ENCODE data around the gene SPATA31E1.
A peak's percentile ranks its signal among the peaks of the same experiment; 100 is the strongest.
"Not testable (repeated sequence)": the region's sequence is repeated elsewhere in the genome, so short reads cannot be mapped to it uniquely, and the experiment has no call there.

Gene SPATA31E1

DNA sequence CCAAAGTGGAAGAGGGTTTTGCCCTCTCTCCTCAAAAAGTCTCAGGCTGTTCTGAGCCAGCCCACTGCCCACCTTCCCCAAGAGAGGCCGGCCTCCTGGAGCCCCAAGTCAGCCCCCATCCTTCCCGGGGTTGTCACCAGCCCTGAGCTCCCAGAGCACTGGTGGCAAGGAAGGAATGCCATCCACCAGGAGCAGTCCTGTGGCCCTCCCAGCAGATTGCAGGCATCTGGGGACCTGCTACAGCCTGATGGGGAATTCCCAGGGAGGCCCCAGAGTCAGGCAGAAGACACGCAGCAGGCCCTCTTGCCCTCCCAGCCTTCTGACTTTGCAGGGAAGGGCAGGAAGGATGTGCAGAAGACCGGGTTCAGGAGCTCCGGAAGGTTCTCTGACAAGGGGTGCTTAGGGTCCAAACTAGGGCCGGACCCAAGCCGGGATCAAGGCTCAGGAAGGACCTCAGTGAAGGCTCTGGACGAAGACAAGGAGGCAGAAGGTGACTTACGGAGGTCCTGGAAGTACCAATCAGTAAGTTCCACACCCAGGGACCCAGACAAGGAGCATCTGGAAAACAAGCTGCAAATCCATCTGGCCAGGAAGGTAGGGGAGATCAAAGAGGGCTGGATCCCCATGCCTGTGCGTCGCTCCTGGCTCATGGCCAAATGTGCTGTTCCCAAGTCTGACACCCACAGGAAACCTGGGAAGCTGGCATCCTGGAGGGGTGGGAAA lies 3.7 kb downstream of the SPATA31E1 start:
- DNase-seq, result no peak

DNA sequence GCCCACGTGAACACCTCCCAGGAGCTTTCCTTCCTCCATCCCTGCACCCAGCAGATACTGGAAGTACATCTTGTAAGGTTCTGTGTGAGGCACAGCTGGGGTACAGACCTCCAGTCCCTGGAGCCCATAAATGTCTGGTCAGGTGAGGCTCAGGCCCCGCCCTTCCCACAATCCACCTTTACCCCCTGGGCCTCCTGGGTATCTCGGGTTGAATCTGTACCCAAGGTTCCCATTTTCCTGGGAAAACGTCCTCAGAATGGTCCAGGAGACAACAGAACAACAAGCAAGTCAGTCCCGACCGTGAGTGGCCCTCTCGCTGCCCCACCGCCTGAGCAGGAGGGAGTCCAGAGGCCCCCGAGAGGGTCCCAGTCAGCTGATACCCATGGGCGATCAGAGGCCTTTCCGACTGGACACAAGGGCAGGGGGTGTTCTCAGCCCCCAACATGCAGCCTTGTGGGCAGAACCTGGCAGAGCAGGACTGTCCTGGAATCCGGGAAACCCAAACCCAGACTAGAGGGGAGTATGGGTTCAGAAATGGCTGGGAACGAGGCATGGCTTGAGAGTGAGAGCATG lies 4.3 kb downstream of the SPATA31E1 start:
- no peak for DNase-seq

DNA sequence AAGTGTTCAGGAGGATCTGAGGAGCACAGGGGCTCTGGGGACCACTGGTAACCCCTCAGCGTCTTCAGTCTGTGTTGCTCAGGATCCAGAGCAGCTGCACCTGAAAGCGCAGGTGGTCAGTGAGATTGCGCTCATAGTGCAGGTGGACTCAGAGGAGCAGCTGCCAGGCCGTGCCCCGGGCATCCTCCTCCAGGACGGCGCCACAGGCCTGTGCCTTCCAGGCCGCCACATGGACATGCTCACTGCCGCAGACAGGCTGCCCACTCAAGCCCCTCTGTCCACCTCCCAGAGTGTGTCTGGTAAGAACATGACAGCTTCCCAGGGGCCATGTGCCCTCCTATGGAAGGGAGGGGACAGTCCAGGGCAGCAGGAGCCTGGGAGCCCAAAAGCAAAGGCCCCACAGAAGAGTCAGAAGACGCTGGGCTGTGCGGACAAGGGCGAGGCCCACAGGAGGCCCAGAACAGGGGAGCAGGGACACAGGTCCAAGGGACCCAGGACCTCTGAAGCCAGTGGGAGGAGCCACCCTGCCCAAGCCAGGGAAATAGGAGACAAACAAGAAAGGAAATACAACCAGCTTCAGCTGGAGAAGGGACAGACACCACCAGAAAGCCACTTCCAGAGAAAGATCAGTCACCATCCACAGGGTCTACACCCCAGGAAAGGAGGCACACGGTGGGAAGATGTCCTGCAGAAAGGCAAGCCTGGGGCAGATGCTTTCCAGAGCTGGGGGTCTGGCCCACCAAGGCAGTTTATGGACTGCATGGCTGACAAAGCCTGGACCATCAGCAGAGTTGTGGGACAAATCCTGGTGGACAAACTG lies 5.2 kb downstream of the SPATA31E1 start:
- no peak for DNase-seq

DNA sequence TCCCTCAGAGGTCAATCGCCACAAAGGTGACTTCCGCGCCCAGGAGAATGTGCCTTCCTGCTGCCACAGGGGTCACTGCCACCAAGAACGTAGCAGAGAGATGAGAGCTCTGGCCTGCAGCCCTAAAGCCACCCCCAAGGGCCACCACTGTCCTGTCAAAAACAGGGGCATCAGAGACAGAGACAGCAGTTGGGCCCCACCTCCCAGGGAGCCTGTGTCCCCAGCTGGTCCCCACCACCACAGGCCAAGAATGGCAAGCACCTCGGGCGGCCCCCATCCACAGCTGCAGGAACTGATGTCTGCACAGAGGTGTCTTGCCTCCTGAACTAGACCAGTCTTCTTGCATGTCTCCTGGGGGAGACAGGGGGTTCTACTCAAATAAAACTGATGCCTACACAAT lies 5.8 kb downstream of the SPATA31E1 start:
- no peak for DNase-seq

DNA sequence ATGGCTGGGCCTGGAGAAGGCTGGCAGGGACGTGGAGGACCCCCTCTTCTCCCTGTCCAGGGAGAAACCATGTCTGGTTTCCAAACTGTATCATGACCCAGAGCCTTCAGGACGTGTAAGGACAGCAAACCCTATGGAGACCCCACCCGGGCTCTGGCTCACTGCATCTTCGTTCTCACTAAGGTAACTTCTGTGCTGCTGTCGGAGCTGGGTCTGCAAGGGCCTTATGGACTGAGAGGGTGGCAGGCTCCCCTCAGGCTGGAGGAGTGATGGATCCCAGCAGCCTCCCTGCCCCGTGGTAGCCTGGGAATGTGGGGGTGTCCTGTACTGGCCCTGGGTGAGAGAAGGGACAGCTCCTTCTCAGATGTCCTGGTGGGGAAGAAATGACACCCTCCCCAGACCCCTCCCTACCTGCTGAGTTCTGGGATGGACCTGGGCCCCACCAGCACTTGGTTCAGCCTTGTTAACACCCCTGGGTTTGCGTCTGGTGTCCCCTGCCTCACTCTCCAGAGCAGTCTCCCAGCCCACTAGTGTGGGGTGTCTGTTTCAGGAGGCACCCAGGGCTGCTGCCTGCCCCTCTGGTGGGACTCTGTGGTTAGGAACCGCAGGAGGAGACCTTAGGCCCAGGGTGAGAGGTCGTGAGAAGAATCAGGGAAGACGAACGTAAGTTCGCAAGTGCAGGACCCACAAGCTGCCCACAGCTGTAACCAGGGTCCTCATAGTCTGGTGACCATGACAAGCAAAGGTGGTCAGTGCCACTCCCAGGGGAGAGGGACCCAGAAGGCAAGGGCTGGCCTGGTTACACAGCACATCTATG lies 6.6 kb downstream of the SPATA31E1 start:
- no peak for DNase-seq

DNA sequence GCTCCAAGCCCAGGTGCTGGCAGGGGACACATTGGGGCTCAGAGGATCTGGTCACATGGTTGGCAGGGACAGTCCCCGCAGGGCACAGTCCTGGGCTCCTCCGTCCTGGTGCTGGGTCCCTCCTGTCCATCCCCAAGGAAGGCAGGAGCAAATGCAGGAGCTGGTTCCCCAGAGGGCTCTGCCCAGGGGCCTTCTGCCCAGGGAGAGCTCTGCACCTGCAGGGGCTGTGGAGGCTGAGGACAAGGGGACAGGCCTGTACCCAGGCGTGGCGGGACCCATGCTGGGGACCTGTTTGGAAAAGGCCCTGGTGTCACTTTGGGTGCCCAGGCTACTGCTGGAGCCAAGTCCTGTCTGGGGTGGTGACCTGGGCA lies 7.2 kb downstream of the SPATA31E1 start:
- no peak for DNase-seq

DNA sequence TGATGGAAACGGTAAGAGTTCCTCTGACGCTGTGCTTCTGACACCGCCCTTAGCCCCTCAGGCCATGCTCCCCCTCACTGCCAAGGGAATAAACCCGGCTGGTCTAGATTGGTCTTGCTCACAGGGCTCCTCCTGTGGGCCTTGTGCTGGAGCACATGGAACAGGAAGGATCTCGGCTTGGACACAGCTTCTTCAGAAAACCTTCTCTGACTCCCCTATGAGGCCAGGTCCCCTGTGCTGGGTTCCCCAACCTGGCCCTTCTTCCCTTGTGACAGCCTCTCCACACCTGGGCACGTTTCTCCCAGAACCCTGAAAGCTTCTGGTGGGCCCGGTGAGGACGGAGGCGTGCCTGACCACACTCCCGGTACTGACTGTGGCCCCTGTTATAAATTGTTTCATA lies 8.2 kb downstream of the SPATA31E1 start:
- DNase-seq, result no peak

DNA sequence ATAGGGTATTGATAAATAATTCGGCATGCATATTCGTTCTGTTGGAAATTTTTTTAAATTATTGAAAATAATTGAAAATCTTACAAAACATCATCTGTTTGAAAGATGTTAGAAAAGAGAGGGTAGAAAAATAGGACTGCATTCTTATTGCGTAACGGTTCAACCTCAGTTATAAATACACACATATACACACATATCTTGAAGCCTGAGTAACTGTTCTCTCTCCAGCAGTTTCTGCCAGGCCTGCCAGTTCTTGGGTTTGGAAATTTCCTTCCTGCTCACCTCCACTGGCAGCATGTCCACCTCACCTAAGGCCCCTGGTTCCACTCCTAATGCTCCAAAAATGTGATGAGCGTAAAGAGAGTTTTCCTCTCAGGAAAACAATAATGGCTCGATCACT lies 9.1 kb downstream of the SPATA31E1 start:
- DNase-seq, result no peak

DNA sequence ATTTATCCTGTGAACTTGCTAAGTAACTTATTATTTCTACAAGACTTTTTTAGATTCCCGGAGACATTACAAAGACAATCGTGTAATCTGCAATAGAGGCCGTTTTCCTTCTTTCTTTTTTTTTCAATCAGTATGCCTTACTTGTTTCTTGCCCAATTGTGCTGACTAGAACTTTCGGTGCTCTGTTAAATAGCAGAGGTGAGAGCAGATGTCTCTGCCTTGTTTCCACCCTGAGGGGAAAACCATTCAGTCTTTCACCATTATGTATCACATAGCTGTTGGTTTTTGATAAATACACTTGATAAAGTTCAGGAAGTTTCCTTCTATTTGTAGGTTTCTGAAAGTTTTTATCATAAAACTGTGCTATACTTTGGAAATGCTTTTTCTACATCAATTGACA lies 10.3 kb downstream of the SPATA31E1 start:
- no peak for DNase-seq

DNA sequence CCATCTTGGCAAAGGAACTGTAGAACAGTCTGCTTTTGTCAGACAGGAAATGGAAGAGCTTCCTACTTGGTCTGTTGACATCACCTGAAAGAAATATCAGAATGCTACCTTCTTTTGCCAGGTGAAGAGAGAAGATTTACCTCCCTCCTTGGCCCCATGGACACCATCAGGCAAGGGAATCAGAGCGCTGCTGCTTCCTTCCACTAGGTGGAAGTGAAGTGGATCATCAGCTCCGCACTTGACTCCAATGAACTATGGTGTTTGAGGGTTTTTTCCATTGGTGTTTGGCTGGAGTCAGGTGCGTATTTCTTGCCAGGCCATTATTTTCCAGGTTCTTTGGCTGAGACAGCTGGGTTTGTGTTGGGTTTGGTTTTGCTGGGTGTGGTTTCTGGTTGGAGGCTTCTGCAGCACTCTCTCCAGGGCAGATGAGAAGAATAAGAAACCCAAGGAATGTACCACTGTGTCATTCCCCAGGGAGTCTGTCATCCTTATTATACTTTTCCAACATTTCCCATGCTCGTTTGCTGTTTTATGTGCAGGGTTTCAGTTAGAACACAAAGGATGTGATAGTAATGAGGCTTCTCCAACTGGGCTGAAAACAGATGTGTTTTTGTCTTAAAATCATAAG lies 12.4 kb downstream of the SPATA31E1 start:
- DNase-seq, result no peak

DNA sequence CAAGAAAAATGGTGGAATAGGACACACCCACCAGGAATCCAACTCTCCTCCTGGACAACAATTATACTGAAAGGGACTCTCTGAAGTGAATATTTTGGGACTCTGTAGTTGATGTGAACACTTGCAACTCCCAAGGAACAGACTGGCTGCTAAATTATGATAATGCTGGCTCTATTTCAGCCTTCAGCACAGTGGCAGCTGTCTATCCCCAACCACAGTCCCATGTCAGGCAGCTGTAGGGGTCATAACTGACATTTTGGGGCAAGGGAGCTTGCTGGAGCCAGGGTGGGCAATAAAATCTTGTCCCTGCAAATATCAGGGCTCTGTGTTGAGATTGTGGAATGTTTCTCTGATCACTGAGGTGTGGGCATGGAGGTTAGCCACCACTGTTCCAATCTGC lies 14.2 kb downstream of the SPATA31E1 start:
- DNase-seq, result no peak

DNA sequence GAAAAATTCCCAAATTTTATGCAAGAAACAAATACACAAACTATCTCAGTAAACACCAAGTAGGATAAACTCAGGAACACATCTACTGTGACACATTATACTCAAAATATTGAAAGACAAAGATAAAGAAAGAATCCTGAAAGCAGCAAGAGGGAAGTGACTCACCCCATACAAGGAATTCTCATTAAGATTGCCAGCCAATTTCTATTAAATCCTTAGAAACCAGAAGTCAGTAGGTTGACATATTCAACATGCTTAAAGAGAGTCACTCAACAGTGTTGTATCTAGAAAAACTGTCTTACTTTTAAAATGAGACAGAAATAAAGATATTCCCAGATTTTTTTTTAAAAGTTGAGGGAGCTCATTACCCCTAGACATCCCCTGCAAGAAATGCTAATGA lies 15.5 kb downstream of the SPATA31E1 start:
- no peak for DNase-seq

DNA sequence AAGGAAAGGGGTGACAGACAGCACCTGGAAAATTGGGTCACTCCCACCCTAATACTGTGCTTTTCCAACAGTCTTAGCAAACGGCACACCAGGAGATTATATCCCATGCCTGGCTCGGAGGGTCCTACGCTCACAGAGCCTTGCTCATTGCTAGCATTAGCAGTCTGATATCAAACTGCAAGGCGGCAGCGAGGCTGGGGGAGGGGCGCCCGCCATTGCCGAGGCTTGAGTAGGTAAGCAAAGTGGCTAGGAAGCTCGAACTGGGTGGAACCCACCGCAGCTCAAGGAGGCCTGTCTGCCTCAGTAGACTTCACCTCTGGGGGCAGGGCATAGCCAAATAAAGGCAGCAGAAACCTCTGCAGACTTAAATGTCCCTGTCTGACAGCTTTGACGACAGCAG lies 19.7 kb downstream of the SPATA31E1 start:
- not testable (repeated sequence) for DNase-seq

DNA sequence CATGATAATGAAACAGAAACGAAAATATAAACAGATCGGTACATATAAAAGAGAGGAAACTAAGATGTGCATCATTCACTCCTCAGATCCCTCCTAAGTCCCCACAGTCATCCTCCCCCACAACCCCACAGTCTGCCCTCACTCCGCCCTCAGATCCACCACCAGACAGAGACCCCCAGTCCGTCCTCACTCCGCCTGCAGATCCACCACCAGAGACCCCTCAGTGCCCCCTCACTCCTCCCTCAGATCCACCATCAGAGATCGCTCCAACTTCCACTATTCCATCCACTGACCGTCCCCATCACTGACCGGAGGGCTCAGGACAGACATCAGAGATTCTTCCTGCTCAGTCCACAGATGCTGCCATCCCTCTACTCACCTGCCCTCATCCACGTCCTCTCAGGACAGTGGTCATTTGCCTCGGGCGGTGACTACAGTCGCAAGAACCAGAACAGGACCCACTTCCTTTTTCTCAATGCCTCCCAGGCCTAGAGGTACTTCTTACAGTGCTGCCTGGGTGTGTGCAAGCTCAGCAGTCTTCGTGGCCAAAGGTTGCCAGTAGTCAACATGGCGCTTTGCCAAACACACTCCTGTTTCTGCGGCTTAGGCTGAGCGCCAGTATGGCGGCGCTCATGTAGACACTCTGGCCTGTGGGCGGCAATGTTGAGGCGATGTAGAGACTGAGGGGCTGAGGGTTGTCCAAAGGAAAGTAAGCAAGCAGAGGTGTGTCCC lies 26.8 kb downstream of the SPATA31E1 start:
- peak in 1 of 4 experiments; percentile 8 for DNase-seq

DNA sequence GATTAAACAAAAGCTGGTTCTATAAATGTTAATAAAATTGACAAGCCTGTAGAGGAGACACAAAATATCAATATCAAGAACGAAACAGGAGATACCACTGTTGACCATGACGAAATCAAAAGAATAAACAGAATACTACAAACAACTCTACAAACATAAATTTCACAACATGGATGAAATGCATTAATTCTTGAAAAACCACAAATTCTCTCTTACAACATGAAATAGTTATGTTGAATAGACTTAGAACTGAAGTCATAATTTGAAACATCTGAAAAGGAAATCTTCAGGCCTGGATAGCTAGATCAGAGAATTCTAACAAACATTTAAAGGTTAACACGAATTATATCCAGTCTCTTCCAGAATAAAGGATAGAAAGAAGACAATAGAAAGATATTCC lies 28.1 kb downstream of the SPATA31E1 start:
- no peak for DNase-seq

DNA sequence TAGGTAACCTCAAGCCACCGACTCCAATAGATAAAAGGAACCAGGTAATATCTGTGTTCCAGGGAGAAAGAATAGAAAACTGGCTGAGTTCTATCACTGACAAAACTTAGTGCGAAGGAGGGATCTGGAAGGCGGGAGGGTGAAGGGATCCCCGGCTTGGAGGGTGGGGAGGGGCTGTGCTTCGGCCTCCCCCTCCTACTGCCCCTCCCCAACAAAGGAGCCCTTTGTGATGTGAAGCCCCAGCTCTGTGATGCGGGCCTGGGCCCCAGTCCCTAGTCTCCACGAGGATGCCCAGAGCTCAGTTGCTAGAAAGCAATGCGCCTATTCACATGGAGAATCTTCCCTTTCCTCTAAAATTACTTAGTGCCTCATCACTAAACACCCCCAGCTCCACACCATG lies 35.0 kb downstream of the SPATA31E1 start, which contains the start of gene SPATA31C1:
SPATA31C1 (plus strand) TSS at position 301 of the 400 bp plus-strand sequence.
- not testable (repeated sequence) for DNase-seq

DNA sequence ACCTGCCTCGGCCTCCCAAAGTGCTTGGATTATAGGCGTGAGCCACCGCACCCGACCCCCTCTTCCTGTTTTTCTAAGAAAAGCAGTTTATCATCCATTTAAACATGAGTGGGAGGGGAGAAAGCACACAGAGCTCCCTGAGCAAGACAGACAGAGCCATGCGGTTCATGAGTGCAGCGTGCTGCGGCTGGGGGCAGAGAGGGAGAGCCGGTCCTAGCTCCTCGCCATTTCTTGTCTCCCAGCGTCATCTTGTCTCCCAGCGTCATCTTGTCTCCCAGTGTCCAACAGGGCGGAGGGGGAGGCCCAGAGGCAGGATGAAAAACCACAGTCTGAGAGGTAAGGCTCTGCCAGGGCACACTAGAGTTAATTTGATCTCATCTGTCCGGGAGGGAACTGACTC lies 36.3 kb downstream of the SPATA31E1 start:
- not testable (repeated sequence) for DNase-seq

DNA sequence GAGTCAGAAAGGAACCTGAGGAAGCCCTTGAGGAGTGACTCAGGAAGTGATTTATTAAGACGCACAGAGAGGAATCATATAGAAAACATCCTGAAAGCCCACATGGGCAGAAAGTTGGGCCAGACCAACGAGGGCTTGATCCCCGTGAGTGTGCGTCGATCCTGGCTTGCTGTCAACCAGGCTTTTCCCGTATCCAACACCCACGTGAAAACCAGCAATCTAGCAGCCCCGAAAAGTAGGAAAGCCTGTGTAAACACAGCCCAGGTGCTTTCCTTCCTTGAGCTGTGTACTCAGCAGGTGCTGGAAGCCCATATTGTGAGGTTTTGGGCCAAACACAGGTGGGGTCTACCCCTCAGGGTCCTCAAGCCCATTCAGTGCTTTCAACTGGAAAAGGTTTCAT lies 38.9 kb downstream of the SPATA31E1 start:
- DNase-seq, result not testable (repeated sequence)

DNA sequence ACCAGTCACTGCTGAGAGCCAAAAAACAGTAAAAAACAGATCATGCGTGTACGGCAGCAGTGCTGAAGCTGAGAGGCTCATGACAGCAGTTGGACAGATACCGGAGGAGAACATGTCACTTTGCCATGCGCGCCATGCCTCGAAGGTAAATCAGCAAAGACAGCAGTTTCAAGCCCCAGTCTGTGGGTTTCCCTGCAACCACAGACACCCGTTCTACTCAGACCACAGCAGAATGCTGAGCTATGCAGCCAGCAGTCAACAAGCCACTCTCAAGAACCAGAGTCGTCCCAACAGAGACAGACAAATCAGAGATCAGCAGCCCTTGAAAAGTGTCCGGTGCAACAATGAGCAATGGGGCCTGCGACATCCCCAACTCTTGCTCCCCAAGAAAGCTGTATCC lies 40.3 kb downstream of the SPATA31E1 start:
- peak in 2 of 4 experiments; percentile 7 for DNase-seq

DNA sequence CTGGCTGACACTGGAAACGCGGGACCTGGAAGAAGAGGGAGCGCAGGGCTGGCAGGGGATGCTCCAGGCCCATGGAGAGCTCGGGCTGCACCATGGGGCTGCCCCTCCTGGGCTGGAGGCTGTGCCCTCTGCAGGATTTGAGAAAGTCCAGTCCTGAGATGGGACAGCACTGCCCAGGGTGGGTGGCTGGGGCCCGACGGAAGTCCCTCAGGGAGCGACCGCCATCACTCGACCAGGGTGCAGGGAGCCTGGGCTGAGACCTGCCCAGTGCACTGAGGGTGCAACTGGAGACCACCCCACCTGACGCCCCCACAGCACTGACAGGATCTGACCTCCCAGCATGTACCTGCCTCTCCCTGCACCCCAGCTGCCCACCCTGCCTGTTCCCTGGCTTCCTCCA lies 42.2 kb downstream of the SPATA31E1 start:
- not testable (repeated sequence) for DNase-seq

DNA sequence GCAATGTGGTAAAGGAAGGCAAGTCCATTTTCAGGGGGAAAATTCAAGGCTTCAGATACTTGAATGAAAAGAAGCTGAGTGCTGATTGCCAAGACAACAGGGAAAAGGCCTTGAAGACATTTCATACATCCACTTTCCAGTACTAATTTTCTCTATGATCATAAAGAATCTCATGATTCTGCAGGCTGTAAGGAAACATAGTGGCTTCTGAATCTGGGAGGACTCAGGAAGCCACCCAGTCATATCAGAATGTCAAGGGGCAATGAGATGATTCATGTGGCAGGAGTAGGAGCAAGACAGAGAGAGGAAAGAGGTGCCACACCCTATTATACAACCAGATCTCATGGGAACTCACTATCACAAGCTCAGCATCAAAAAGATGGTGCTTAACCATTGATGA lies 46.5 kb downstream of the SPATA31E1 start:
- DNase-seq, result not testable (repeated sequence)

DNA sequence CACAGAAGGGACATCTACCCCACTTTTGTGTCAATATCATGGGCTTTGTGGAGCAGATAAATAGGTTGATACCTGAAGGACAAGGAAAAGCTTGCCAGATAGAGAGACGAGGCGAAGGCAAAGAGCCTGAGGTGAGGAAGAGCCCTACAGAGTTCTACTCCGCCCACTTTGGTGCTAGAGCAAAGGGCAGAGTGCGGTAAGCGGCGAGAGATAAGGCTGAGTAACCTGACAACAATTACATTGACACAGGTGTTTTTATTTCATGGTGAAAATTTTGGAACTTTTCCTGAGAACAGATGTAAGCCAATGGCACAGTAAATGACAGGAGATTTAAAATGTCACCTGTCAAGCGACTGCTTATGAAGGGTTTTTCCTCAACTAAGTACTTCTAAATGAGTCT lies 51.8 kb downstream of the SPATA31E1 start:
- DNase-seq, result not testable (repeated sequence)
